ENCODE results near the gene TMEM218. TPM values are rescaled to one million over a fixed set of nuclear protein-coding genes. Genes with fewer than 3 reads are reported as not detected.
"Not testable (repeated sequence)": the region's sequence is repeated elsewhere in the genome, so short reads cannot be mapped to it uniquely, and the experiment has no call there.

Gene TMEM218
- total RNA-seq, 1 donor from 2014 or later: 6.7 TPM

DNA sequence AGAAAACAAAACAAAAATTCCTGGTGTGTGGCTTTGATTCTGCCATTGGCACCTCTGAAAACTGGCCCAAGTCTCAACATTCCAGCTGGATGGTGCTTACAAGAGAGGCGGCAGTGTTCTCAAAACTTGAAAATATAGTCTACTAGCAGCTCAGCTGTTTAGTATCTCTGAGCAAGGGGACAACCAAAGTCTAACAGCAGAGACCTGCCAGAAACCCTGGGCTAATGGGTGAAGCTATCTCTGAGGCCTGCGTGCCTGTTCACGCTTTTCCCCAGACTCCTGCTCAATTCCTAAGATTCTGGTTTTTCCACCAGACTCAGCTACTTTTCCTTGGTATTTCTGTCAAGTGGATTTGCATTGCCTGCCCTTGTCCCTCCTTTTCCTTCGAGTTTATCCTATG is 17.9 kb downstream of the TMEM218 start:
- ATAC-seq (ENCODE audit: poor library complexity) (no peak), DNase-seq (no peak)
- intact Hi-C loops (cut with DNase I): loop anchor here (5.0 kb wide), 1 partner anchor 254 kb away; no protein-coding TSS in a partner anchor

DNA sequence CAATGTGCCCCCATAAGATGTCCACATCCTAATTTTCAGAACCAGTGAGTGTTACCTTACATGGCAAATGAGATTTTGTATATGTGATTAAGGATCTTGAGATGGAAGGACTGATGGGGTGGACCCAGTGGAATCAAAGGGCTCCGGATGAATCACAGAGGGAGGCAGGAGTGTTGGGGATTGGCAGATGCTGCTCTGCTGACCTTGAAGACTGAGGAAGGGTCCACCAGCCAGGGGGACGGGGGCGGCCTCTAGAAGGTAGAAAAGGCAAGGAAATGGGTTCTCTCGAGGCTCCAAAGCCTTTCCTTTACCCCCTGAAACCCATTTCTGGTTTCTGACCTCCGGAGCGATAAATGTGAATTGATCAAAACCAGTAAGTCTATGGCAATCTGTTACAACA is 18.8 kb downstream of the TMEM218 start:
- intact Hi-C loops (cut with DNase I): loop anchor here (5.0 kb wide), 1 partner anchor 255 kb away; no protein-coding TSS in a partner anchor
- DNase-seq: no peak
- no peak for ATAC-seq (ENCODE audit: poor library complexity)

DNA sequence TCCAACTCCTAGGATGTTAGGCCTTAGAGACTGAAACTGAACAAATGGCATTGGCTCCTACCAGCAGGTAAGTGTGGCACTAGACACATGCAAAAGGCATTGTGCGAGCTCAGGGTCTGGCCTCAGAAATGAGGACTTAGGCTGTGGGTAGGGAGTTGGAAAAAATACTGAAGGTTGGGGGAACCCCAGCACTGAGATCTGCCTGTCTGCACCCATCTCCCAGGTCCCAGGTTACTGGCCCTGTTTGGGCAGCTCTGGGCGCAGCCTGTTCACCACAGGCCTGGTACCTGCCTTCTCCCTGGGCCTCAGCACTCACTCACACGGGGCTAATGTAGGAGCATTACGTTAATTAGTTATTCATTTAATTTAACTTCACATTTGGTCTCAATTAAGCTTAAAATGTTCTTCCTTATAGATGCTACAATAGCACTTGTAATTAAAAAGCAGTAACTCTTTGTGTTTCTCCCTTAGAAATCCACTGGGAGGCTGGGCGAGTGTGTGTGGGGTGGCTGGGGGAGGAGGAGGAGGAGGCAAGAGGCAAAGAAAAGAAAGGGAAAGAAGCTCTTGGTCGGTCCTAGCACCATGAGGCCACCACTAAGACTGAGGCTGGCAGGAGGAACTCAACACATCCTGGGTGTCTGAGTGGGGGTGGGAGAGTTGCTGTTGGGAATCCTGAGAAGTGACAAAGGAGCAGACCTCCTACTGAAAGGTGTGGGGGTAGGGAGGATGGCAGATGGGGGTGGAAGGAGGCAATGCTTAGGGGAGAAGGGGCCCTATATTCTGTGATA is 19.4 kb downstream of the TMEM218 start:
- intact Hi-C loops (cut with DNase I): loop anchor here (5.0 kb wide), 1 partner anchor 255 kb away; no protein-coding TSS in a partner anchor

DNA sequence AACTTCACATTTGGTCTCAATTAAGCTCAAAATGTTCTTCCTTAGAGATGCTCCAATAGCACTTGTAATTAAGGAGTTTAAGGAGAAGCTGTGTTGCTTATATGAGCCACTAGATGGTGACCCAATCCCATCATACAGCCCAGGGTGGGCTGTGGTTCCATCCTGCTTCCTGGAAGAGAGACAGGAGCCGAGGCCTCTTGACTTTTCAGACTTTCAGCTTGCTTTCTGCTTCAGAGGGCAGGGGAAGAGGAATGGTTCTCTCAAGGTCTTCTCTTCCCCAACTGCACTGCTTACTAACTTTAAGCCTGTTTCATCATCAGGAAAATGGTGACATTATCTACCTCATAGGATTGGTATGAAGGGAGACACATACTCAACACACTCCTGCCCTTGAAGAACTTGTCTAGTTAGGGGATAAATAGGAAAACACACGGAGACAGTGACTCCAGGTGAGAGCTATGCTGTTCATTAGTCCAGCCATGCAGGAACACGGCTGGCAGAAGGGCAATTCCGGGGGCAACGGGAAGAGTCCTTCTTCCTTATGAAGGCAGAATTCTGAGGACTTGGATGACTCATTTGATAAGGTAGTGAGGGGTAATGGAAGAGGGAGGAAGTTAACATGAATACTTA is 20.1 kb downstream of the TMEM218 start:
- ATAC-seq (ENCODE audit: poor library complexity) (peak; percentile 92), DNase-seq (no peak)
- intact Hi-C loops (cut with DNase I): loop anchor here (5.0 kb wide), 1 partner anchor 256 kb away; no protein-coding TSS in a partner anchor

More for the DNA sequence above, 19.4 kb downstream of the TMEM218 start:
- no peak for DNase-seq
- ATAC-seq (ENCODE audit: poor library complexity): no peak

DNA sequence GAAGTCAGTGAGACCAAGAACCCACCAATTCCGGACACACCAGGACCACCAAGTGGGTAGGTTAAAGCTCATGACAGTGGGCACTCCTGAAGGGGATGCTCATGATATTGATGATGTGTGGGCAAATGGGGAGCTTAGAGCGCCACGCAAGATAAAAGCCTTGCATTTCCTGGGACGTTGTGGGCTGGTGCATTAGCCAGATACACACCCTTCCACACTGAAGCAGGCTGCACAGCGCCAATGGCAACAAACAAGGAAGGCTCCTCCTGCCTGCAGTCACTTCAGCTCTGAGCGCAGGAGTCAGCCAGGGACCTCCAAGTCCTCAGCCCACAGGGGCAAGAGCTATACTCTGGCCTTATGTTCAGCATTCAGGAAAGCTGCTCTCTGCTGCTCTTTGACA is 20.6 kb downstream of the TMEM218 start:
- DNase-seq (no peak), ATAC-seq (ENCODE audit: poor library complexity) (peak; percentile 16)
- intact Hi-C loops (cut with DNase I): loop anchor here (5.0 kb wide), 1 partner anchor 256 kb away; no protein-coding TSS in a partner anchor

DNA sequence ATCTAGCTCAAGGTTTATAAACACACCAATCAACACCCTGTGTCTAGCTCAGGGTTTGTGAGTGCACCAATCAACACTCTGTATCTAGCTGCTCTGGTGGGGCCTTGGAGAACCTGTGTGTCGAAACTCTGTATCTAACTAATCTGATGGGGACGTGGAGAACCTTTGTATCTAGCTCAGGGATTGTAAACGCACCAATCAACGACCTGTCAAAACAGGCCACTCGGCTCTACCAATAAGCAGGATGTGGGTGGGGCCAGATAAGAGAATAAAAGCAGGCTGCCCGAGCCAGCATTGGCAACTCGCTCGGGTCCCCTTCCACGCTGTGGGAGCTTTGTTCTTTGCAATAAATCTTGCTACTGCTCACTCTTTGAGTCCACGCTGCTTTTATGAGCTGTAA is 21.3 kb downstream of the TMEM218 start:
- DNase-seq; ATAC-seq (ENCODE audit: poor library complexity): not testable (repeated sequence)

DNA sequence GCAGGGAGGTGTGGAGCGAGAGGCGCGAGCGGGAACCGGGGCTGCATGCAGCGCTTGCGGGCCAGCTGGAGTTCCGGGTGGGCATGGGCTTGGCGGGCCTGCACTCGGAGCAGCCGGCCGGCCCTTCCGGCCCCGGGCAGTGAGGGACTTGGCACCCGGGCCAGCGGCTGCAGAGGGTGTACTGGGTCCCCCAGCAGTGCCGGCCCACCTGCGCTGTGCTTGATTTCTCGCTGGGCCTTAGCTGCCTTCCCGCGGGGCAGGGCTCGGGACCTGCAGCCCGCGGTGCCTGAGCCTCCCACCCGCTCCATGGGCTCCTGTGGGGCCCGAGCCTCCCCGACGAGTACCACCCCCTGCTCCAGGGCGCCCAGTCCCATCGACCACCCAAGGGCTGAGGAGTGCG is 21.9 kb downstream of the TMEM218 start:
- intact Hi-C loops (cut with DNase I); DNase-seq; ATAC-seq (ENCODE audit: poor library complexity): not testable (repeated sequence)

More for the DNA sequence above, 21.3 kb downstream of the TMEM218 start:
- intact Hi-C loops (cut with DNase I): loop anchor here (5.0 kb wide), 1 partner anchor 257 kb away; no protein-coding TSS in a partner anchor

DNA sequence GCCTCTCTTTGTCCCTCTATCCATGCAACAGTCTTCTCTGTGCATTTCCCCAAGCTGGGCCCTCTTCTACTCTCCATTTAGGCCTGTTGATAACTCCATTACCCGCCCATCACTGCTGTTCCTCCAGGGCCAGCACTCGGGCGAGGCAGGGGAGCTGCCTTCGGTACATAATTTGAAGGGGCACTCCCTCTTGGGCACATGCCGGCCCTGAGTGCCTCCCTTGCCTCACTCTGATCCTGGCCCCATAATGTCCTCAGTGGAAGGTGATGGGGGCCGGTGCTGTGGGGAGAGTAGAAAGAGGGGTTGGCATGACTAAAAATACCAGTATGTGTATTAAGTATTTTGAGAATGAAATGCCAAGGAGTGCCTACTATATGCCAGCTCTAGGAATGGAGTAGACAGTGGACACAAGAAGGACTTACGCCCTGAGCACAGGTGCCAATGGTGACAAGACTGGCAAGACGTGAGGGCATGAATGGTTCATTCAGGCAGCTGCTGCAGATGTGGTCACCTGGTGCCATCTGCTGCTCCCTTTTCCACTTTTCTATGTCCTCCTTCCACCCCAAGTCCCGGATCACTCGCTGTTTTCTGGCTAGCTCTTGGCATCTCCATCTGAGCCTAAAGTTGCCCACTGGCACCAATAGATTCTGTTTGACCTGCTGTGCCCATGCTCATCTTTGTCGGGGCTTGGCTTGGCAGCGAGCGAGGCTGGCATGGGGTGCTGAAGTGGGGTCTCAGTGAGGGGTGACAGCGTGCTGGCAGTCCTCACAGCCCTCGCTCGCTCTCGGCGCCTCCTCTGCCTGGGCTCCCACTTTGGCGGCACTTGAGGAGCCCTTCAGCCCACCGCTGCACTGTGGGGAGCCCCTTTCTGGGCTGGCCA is 22.6 kb downstream of the TMEM218 start:
- intact Hi-C loops (cut with DNase I): no loop called here
- ATAC-seq (ENCODE audit: poor library complexity) (no peak), DNase-seq (no peak)

DNA sequence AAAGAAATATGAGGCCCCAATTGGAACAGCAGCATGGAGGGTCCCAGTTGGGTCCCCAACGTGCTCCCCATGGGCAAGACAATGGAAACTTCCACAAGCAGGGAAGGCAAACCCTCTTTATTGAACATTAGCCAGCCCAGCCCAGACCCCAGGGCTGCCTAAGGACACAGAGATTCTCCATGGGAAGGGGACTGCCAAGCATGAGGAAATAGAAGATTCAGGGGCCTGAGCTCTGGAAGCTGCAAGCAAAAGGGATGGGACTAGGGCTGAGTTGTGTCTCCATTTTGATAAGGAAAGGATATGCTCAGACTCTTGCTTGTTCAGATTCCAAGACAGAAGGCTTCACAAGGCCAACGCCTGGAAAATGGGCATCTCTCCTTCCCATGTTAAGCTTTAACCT is 23.3 kb downstream of the TMEM218 start:
- DNase-seq (no peak), ATAC-seq (ENCODE audit: poor library complexity) (no peak)
- intact Hi-C loops (cut with DNase I): no loop called here

DNA sequence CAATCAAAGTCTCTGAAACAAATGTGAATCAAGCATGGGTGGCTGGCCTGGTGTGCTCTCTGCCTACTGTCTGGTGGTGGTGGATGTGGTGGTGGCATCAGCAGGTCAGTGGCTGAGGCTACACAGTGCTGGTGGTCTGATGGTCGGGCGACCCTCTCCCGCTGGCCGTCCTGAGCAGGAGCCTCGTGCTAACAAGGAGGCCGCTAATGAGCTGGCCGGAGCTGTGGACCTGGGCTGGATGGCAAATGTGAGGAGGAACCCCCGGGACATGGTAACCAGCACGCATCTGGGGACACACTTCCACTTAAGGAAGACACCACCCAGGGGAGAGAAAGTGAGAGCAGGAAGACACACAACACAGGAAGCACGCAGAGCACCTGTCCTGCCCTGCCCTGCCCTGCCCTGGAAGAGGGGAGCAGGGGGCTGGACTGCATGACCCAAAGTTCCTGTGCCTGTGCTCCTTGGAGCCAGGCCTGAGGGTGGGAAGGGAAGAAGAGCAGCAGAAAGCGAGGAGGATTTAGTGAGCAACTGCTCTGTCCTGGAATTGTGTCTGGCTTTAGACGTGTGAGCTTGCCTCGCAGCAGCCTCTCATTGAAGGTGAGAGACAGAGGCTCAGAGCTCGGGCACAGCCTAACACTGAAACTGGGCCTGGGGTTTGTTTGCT is 24.7 kb downstream of the TMEM218 start:
- intact Hi-C loops (cut with DNase I): no loop called here
- ATAC-seq (ENCODE audit: poor library complexity) (no peak), DNase-seq (no peak)

DNA sequence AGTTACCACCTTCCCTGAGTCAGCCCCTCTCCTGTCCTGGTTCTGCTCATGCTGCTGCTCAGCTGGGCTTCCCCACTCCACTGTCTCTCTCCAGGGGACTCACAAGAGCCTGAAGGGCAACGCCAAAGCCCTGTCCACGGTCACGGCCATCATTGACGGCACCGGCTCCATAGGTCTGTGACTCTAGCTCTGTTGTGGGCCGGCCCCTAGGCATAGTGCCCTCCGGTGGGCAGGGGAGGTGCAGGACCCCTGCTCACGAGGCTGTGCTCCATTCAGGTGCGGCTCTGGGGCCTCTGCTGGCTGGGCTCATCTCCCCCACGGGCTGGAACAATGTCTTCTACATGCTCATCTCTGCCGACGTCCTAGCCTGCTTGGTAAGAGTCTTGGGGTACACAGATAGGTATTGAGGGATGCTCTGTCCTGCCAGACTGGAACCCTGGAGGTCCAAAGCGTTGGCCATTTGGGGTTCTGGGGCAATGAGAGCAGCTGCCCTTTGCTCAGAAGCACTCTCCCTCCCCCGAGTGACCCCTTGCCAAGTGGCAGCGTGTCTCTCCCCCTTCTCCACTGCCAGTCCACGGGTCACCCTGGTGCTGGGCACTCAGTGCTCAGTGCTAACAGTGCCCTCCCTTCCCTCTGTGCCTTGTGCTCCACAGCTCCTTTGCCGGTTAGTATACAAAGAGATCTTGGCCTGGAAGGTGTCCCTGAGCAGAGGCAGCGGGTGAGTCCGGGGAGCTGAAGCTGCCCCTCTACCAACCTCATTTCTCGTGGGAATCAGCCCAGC is 25.9 kb downstream of the TMEM218 start:
- DNase-seq (no peak), ATAC-seq (ENCODE audit: poor library complexity) (no peak)
- intact Hi-C loops (cut with DNase I): no loop called here

DNA sequence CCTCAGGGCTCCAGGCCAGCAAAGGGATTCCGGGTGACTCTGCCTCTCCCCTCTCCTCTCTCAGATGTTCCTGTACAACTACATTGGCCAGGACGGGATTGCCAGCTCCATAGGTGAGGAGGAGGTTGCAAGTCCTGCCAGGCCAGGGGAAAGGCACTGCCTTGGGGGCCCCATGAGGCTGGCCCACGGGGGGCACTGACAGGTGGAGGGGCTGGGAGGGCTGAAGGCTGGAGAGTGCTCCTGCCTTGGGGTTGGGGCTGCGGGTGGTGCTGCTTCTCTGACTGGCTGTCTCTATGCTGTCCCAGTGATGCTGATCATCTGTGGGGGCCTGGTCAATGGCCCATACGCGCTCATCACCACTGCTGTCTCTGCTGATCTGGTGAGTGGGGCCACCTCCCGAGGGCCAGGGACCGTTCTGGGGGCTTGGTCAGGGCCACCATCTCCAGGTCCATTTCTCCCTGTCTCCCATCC is 26.6 kb downstream of the TMEM218 start:
- ATAC-seq (ENCODE audit: poor library complexity): no peak
- no peak for DNase-seq
- intact Hi-C loops (cut with DNase I): no loop called here

DNA sequence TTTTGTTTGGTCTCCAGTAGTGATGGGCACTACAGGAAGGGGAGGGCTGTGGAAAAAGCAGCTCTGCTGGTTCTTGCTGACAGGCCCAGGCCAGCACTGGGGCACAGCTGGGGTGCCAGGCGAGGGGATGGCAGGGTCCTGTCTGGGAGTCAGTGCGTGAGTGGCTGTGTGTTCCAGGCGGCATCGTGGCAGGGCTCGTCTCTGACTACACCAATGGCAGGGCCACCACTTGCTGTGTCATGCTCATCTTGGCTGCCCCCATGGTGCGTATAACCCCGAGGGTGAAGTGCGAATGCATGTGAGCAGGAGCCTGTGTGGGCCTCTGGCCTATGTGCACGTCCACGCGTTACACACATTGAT is 27.4 kb downstream of the TMEM218 start:
- intact Hi-C loops (cut with DNase I): no loop called here
- no peak for ATAC-seq (ENCODE audit: poor library complexity)
- no peak for DNase-seq

DNA sequence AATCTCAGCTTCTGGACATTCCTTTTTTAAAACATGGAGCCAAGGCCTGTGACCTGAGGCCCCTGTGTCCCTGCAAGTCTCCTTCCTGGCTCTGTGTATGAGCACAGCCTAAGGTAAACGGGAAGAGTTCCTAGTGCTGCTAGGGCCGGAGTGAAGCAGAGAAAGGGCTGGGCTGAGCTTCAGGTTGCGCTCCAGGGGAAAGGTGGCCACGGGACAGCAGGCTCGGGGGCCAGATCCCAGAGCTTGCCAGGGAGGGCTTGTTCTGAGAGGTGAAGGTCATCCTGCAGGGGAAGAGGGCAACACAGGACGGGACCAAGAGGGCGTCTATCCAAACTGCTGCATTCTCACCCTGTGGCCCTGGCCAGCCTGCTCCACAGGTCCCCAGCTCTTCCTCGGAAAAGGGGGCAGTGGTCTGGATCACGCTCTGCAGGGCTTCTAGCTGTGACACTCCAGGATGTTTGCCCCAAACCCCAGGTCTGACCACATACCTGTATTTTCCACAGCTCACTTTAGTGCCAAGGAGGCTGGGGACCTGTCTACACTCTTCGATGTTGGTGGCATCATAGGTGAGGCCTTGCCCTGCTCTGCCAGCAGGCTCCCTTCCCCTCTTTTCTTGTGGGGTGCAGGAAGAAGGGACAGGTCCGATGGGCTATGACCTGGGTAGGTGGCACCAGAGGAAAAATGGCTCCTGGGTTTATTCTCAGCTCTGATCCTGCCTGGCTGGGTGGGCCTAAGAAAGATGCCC is 27.9 kb downstream of the TMEM218 start:
- intact Hi-C loops (cut with DNase I): no loop called here
- ATAC-seq (ENCODE audit: poor library complexity) (no peak), DNase-seq (no peak)

DNA sequence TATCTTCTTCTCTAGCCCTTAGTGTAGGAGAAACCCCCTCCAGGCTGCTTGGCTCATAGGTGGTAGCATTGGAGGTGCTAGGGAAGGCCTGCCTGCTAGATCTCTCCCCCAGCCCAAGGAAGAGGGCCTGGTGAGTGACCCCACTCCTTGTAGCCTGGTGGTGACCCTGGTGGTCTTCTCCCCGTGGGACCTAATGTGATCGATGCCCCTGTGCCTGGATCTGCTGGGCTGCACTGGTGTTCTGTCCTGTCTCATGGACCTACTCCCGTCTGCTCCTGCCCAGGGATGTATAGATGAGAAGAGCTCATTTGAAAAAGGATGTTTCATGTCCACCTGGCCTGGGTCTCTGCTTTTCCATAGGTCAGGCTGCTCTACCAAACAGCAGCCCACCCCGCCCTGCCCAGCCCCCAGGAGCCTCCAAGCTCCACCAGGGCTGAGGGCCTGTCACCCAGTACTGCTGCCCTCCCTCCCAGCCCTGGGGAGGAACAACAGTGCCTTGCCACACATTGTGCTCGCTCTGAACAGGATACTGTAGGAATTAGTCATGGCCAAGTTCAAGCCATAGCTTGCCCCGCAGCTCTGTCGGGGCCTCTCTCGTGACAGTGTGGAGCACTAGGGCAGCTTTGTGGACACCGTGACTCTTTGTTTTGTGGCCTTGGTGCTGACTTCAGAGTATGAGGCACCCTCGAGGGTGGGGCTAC is 28.7 kb downstream of the TMEM218 start:
- DNase-seq (no peak), ATAC-seq (ENCODE audit: poor library complexity) (no peak)
- intact Hi-C loops (cut with DNase I): no loop called here

DNA sequence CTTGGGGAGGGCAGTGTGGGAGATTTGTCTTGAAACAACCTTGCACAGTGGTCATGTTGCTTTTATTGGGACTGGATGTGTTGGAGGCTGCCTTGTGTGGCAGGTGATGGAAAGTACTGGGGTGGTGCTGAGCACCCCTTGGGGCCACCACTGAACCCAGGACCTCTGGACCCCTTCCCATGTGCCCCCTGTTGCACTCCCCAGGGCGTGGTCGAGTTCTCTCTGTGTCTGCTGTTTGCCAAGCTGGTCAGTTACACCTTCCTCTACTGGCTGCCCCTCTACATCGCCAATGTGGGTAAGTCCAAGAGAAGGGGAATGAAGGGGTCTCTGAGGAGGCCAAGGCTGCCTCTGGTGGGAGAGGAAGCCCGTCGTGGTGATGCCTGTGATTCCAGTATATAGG is 29.4 kb downstream of the TMEM218 start:
- intact Hi-C loops (cut with DNase I): no loop called here
- DNase-seq (no peak), ATAC-seq (ENCODE audit: poor library complexity) (no peak)
